AG10803 (cell line): ENCODE data around the gene SETD3.

Experiments used
- DNase-seq: peaks from one replicate; pipeline ENCODE4 v3.0.0; 2010; ENCODE audit warnings: low read depth
- H3K4me3 ChIP-seq: 2 replicates; pipeline ENCODE4 v1.5.1; 2011; ENCODE audit warnings: mild to moderate bottlenecking, low read length, control low read depth
- TF ChIP-seq, protein P1 (sequence below): conservative IDR thresholded peaks from 2 replicates; pipeline ENCODE4 v1.5.1; 2011; ENCODE audit warnings: mild to moderate bottlenecking, low read length, control low read depth, inconsistent platforms

SETD3 gene

GRCh38 chr14:99479906-99480869 lies at the start of gene SETD3:
Gene SETD3 (minus strand): TSS chr14:99480859. CDS start chr14:99465805, 15,054 bp downstream.
- TF ChIP-seq, protein P1, sequence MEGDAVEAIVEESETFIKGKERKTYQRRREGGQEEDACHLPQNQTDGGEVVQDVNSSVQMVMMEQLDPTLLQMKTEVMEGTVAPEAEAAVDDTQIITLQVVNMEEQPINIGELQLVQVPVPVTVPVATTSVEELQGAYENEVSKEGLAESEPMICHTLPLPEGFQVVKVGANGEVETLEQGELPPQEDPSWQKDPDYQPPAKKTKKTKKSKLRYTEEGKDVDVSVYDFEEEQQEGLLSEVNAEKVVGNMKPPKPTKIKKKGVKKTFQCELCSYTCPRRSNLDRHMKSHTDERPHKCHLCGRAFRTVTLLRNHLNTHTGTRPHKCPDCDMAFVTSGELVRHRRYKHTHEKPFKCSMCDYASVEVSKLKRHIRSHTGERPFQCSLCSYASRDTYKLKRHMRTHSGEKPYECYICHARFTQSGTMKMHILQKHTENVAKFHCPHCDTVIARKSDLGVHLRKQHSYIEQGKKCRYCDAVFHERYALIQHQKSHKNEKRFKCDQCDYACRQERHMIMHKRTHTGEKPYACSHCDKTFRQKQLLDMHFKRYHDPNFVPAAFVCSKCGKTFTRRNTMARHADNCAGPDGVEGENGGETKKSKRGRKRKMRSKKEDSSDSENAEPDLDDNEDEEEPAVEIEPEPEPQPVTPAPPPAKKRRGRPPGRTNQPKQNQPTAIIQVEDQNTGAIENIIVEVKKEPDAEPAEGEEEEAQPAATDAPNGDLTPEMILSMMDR: no peak
- peak; percentile 73 for DNase-seq
- peak within 1 kb of the TSS; percentile 96 for H3K4me3 ChIP-seq

GRCh38 chr14:99529899-99530298 lies 49.2 kb upstream of the SETD3 start:
- TF ChIP-seq, protein P1: peak; percentile 19; the same call in 1 of the 2 replicates
- DNase-seq: peak; percentile 62
- no peak overlapping the region for H3K4me3 ChIP-seq

GRCh38 chr14:99527427-99528076 lies 46.9 kb upstream of the SETD3 start:
- TF ChIP-seq, protein P1: no peak
- H3K4me3 ChIP-seq: no peak overlapping the region
- no peak for DNase-seq

DNA sequence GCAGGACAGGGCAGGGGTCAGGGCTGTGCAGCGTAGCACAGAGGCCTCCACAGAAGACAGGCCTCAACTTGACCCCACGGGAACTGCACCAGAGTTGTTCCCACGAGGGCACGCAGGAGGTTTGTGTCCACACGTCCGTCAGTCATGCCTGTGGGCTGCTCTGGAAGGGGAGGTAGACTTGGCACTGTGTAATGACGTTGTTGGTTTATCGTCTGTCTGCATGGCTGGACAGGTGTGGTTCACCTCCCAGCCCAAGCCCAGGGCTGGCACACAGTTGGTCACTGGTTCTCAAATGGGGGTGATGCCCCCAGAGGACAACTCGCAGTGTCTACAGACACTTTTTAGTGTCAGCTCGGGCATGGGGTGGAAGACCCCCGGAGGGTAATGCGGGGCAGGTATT lies 46.4 kb upstream of the SETD3 start:
- TF ChIP-seq, protein P1: no peak
- no peak overlapping the region for H3K4me3 ChIP-seq
- DNase-seq: no peak

DNA sequence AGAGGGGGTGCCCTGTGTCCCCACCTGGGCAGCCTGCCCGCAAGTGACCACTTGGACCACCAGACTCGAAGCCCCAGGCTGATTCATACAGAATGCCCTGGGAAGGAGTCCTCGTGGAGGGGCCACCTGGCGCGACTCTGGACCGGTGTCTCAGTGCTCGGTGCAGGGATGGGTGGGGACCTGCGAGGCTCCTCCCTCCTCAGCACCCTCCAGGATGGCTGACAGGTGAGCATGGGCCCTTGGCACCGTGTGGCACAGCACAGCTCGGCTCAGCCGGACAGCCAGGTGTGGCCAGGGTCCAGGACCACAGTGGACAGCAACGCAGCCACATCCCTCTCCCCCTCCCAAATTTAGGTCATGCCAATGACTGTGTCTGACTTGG lies 45.0 kb upstream of the SETD3 start:
- DNase-seq: no peak
- H3K4me3 ChIP-seq: no peak overlapping the region
- TF ChIP-seq, protein P1: no peak

- DNase-seq: peak; percentile 48
- no peak overlapping the region for H3K4me3 ChIP-seq
- TF ChIP-seq, protein P1: peak; percentile 49
Measured at GRCh38 chr14:99524804-99525698, 44.4 kb upstream of the SETD3 start.
